SIG-M5 (cell line): ENCODE data around the gene ITGA6.

Experiments
- DNase-seq: peaks from one replicate; lab custom pipeline; 2025; lab: John Stamatoyannopoulos, UW

ITGA6 gene

DNA sequence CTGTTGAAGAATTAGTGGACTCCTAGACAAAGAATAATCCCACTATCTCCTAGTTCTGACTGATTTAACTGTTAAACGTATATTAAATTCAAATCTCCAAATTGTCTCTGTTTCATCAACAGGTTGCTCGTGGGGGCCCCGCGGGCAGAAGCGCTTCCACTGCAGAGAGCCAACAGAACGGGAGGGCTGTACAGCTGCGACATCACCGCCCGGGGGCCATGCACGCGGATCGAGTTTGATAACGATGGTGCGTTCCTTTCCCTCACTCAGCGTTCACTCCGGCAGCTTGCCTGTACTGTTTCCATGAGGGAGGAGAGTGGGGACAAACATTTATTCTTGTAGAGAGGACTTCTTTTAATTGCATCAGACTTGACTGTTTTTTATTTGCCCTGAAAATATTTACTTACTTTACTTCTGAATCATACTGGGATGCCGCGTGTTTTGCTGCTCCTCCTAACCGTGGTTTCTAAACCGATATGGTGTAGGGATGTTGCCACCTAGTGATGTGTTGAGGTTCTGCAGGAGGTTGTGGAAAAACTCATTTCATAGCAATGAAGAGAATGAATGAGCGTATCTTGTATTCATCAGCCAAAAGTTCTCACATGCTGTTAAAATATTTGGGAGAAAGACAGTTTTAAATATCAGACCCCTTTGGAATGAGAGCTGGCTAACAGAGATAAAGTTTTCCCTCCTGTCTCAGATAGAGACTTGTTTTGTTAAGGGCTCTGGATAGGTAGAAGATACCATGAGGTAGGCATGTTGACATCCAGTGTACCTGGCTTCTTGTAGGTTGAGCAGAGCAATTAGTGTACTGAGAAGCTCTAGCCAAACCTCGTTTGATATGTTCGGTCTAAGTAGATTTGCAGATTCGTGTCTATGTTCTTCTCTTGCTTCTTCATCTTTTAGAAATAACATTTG, 38.3 kb downstream of the ITGA6 start:
- peak; percentile 44 for DNase-seq

DNA sequence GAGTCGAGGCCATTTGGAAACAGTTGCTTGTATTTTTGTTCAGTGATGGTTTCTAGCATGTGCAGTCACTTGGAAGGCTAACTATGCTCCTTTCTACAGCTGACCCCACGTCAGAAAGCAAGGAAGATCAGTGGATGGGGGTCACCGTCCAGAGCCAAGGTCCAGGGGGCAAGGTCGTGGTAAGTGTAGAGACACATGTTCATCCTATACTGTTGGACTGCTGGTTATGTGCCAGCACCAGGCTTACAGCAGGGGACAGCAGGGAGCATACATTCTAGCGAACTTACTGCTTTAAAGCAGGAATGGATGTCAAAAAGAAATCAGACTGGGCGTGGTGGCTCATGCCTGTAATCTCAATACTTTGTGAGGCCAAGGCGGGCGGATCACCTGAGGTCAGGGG, 40.0 kb downstream of the ITGA6 start:
- no peak for DNase-seq

DNA sequence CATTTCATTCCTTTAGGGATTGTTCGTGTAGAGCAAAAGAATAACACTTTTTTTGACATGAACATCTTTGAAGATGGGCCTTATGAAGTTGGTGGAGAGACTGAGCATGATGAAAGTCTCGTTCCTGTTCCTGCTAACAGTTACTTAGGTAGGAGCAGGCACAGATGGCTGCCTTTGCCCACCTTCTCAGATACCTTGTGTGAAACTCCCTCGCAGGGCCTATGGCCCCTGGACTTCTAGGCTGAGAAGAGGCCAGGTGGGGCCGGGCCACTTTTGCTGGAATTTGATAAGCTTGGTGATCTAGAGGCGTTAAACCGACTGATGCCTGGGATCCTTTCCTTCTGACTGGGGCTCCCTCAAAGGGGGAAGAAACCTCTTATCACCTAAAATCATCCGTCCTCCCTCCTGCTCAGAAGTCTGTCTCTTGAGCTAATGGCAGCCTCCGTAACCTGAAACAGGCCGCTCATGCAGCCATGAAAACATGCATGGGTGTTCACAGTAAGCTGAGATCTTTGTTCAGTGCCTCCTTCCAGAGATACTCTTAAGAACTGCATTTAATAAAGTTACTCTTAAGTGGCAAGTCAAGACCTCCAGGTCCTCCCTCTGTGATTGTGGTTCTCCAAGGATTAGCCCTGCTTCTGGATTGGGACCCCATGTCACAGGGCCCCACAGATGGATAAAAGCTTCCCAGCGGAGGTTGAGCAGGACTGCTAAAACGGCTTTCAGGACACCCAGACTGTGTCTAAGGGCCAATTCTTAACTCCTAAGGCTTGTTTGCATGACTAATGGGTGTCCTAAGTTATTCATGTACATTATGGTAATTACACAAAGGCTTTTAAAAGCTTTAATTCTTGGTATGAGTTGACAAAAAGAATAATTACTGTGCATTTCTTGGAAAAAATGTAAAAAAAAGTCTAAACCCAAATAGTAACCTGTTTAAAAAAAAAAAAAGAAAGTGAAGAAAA, 43.9 kb downstream of the ITGA6 start:
- DNase-seq: no peak

GRCh38 chr2:172472446-172473033, 45.2 kb downstream of the ITGA6 start:
- DNase-seq: no peak

DNA sequence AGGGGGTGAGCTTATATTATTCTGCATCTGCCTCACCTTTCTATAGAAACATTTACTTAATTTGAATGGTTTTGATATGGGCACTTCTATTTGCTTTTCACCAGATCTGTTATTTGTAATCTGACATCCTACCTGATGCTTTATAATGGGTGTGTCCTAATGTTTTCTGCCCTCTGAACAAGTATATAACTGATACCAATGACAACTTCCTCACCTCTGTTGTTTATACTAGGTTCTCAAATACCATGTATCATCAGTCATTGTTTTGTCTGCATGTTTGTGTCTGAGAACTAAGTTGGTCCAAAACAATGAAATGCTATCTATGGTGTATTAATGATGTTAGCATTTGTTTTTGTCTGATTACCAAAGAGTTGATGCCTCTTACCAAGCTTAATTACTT, 45.8 kb downstream of the ITGA6 start:
- no peak for DNase-seq

GRCh38 chr2:172478353-172478752, 51.0 kb downstream of the ITGA6 start:
- DNase-seq: no peak

DNA sequence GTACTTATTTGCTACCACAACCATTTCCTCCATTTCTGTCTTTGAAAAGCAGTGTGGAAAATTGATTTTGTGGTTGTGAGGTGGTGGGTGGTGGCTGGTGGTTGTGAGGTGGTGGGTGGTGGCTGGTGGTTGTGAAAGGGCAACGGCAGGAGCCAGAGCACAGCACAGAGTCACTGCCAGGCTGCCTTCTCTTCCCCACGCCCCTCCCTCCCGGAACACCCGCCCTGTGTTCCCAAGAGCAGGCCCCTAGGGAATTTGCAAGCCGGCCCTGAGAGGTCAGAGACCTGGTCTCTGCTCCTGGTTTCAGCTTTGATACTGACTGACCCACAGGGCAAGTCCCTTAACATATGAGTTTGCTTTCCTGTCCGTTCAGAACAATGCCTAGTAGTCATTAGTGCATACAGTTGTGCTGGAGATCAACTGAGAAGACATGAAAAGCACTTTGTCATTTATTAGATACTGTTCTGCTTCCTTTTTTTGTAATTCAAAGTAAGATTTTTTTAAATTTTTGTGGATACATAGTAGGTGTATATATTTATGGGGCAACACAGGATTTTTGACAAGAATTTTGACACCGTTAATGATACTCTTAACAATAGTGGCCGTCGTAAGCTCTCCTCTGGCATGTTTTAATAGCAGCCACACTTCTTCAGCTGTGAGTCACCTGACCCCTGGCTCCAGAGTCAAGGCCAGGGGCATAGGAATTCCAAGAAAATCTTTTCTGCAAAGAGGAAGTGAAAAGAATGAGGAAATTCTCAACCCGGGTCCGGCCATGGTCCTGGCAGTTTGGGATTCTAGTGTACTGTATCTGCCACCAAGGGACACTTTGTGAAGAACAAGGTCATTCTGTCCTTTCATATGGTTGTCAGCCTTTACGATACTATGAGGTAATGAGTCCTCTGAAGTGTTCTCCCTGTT, 53.2 kb downstream of the ITGA6 start:
- DNase-seq: no peak

GRCh38 chr2:172481507-172482262, 54.3 kb downstream of the ITGA6 start:
- DNase-seq: no peak

GRCh38 chr2:172484253-172484652, 56.9 kb downstream of the ITGA6 start:
- DNase-seq: no peak

DNA sequence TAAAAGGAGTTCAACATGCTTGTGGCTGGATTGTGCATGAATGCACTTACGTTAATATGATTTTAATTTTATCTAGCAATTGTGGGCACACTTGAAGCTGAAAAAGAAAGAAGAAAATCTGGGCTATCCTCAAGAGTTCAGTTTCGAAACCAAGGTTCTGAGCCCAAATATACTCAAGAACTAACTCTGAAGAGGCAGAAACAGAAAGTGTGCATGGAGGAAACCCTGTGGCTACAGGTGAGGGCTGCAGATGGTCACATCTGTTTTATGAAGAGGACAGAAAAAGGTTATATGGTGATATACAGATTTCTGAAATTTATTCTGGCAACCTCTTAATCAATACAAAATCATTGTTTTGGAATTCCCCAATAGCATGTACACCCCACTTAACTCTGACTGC, 57.3 kb downstream of the ITGA6 start:
- DNase-seq: no peak

- DNase-seq: no peak
These were observed 61.2 kb downstream of the ITGA6 start for GRCh38 chr2:172488556-172488955.

DNA sequence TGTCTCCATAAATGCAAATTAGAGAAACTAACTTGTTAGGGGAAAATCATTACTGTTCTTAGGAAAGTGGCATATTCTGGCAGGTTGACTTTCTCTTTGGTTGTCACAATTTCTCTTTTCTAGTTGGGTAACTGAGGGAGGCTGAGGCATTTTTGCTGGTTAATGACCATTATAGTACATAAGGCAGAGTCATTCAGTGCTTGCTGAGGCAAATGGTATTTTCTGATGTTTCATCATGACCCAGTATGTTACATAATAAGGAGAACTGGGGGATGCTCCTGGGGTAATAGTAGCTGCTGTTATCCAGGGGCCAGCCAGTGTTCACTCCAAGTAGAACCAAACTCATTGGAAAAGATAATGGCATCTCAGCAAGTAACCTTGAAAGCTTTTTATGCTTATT, 62.3 kb downstream of the ITGA6 start:
- DNase-seq: peak; percentile 5

DNA sequence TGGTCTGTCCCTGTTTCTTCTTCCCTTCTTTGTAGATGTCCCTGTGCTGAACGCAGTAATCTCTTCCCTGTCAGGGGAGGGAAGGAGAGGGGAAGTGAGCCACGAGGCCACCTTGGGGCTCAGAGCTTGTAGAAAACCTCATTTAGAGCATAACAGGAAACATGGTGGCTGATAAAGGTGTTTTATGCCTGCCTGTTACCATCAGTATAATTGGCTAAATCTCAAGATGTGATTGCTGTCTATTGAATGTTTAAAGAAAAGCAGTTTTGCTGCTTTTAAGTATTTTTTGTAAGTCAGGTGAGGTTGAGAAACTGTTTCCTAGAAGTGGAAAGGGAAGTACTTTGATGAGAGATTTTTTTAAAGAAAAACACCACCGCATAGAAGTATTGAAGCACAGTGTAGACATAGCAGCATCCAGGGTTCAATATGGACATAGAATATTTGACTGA, 68.8 kb downstream of the ITGA6 start:
- no peak for DNase-seq

- no peak for DNase-seq
These were observed 79.8 kb downstream of the ITGA6 start for GRCh38 chr2:172507199-172507598.

DNA sequence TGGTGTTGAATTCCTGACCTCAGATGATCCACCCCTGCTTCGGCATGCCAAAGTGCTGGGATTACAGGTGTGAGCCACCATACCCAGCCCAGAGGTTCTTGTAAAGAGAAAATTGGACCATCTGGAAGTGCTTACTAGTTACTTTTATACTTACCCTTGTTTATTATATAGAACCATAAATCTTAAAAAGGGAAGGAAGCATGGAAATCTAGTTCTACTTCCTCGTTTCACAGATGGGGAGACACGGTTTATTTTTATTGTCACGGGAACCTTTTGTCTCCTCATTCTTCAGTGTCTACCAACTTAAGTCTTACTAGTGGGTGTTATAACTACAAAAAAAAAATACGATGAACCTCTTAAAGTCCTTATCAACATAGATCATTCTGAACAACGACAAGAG, 82.7 kb downstream of the ITGA6 start:
- DNase-seq: no peak

DNA sequence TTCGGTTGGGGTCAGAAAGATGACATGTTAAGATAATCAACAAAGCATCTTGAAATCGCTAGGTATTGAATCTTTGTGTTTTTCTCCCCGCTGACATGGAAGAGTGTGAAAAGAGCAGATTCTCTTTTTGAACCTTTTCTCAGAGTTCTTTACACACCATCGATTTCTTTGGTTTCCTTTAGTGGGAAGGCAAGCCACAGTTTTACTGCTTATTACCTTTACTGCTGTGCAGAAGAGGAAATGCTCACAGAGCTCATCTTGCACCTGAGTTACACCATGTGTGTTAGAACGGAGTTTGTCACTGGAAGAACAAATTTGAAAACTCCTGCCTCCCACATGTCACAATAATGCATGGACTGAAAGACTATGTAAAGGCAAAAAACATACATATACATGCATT, 83.2 kb downstream of the ITGA6 start:
- no peak for DNase-seq

- no peak for DNase-seq
These were observed 85.6 kb downstream of the ITGA6 start for GRCh38 chr2:172512810-172513523.

- no peak for DNase-seq
These were observed 86.1 kb downstream of the ITGA6 start for GRCh38 chr2:172513524-172513900.

- DNase-seq: peak; percentile 22
These were observed 86.7 kb downstream of the ITGA6 start for GRCh38 chr2:172513935-172514586.
